ENCODE results near the gene PDIA2.

- TF ChIP-seq CTCF (IDR thresholded peaks at IDR 0.05) (no peak), POLR2A (IDR thresholded peaks at IDR 0.05; ENCODE audit: low read length) (no peak), ZC3H11A (IDR thresholded peaks at IDR 0.05) (no peak), RCOR1 (IDR thresholded peaks at IDR 0.05; ENCODE audit: low read depth, low read length) (no peak), EP300 (IDR thresholded peaks at IDR 0.05) (no peak), POLR2AphosphoS2 (conservative IDR thresholded peaks at IDR 0.05; ENCODE audit: low read length) (no peak), CEBPB (IDR thresholded peaks at IDR 0.05) (no peak), RAD21 (conservative IDR thresholded peaks at IDR 0.05 in 1 of 2, IDR thresholded peaks at IDR 0.05 in 1 of 2) (no peak)
These were observed 2.4 kb downstream of the PDIA2 start for GRCh38 chr16:285146-286055.

Data from A549 (cell line).